SK-N-SH treated with all-trans-retinoic acid at 6 μM for 48 hours (cell line): Measurements from ENCODE around the gene PODXL2.

Experiments used
- ATAC-seq: fragments of 200-7000 bp; cut with Tn5 transposase; 3 replicates; pipeline ENCODE4 v1.9.1; 2020; ENCODE audit warnings: mild to moderate bottlenecking, moderate library complexity
- ARNTL ChIP-seq: fragments of 450-650 bp; formaldehyde crosslinking; IDR thresholded peaks from 2 replicates; pipeline ENCODE4 v1.5.0; 2020; ENCODE audit warnings: low read depth, mild to moderate bottlenecking, moderate library complexity, borderline replicate concordance
- BACH2 ChIP-seq: fragments of 250-450 bp; sonication (Bioruptor Pico); IDR thresholded peaks from 2 replicates; pipeline ENCODE4 v1.9.0; 2021; ENCODE audit warnings: mild to moderate bottlenecking, borderline replicate concordance
- CSDC2 ChIP-seq: fragments of 250-450 bp; sonication (Bioruptor Pico); IDR thresholded peaks from 2 replicates; pipeline ENCODE4 v1.5.0; 2020; ENCODE audit warnings: mild to moderate bottlenecking, moderate library complexity
- ESRRG ChIP-seq: fragments of 250-450 bp; sonication (Bioruptor Pico); IDR thresholded peaks from 2 replicates; pipeline ENCODE4 v1.6.1; 2021; ENCODE audit warnings: mild to moderate bottlenecking
- GLIS3 ChIP-seq: fragments of 250-450 bp; sonication (Bioruptor Pico); IDR thresholded peaks from 2 replicates; pipeline ENCODE4 v1.5.0; 2020; ENCODE audit warnings: mild to moderate bottlenecking, moderate library complexity
- ISL1 ChIP-seq: fragments of 250-450 bp; sonication (Bioruptor Pico); IDR thresholded peaks from 2 replicates; pipeline ENCODE4 v2.1.2; 2022; ENCODE audit warnings: mild to moderate bottlenecking, moderate library complexity
- OSR1 ChIP-seq: fragments of 250-450 bp; sonication (Bioruptor Pico); IDR thresholded peaks from 2 replicates; pipeline ENCODE4 v1.8.0; 2022; ENCODE audit warnings: moderate library complexity, mild to moderate bottlenecking, inconsistent platforms
- PATZ1 ChIP-seq: fragments of 250-450 bp; sonication (Bioruptor Pico); IDR thresholded peaks from 2 replicates; pipeline ENCODE4 v1.8.0; 2020; ENCODE audit warnings: mild to moderate bottlenecking, moderate library complexity, borderline replicate concordance
- PPARA ChIP-seq: fragments of 250-450 bp; sonication (Bioruptor Pico); IDR thresholded peaks from 2 replicates; pipeline ENCODE4 v1.5.0; 2020; ENCODE audit warnings: mild to moderate bottlenecking, borderline replicate concordance
- RARB ChIP-seq: fragments of 250-450 bp; sonication (Bioruptor Pico); IDR thresholded peaks from 2 replicates; pipeline ENCODE4 v1.8.0; 2021; ENCODE audit warnings: mild to moderate bottlenecking, moderate library complexity
- SNAI2 ChIP-seq: fragments of 250-450 bp; sonication (Bioruptor Pico); IDR thresholded peaks from 2 replicates; pipeline ENCODE4 v1.5.0; 2020; ENCODE audit warnings: mild to moderate bottlenecking, moderate library complexity
- TCF4 ChIP-seq: fragments of 250-450 bp; sonication (Bioruptor Pico); IDR thresholded peaks from 2 replicates; pipeline ENCODE4 v1.8.0; 2021; ENCODE audit warnings: mild to moderate bottlenecking, moderate library complexity, borderline replicate concordance
- TOX ChIP-seq: fragments of 250-450 bp; sonication (Bioruptor Pico); IDR thresholded peaks from 2 replicates; pipeline ENCODE4 v1.8.0; 2021; ENCODE audit warnings: mild to moderate bottlenecking, moderate library complexity, borderline replicate concordance
- TSHZ2 ChIP-seq: fragments of 250-450 bp; sonication (Bioruptor Pico); IDR thresholded peaks from 2 replicates; pipeline ENCODE4 v1.5.0; 2020; ENCODE audit warnings: mild to moderate bottlenecking, moderate library complexity
- ZFP3 ChIP-seq: fragments of 250-450 bp; sonication (Bioruptor Pico); IDR thresholded peaks from 2 replicates; pipeline ENCODE4 v1.5.0; 2020; ENCODE audit warnings: mild to moderate bottlenecking, moderate library complexity
- ZFP30 ChIP-seq: fragments of 450-650 bp; formaldehyde crosslinking; IDR thresholded peaks from 2 replicates; pipeline ENCODE4 v1.5.0; 2022; ENCODE audit warnings: mild to moderate bottlenecking, moderate library complexity
- ZNF70 ChIP-seq: fragments of 450-650 bp; formaldehyde crosslinking; IDR thresholded peaks from 2 replicates; pipeline ENCODE4 v1.5.0; 2020; ENCODE audit warnings: mild to moderate bottlenecking, moderate library complexity
- ZNF8 ChIP-seq: fragments of 450-650 bp; formaldehyde crosslinking; IDR thresholded peaks from 2 replicates; pipeline ENCODE4 v1.5.0; 2020; ENCODE audit warnings: mild to moderate bottlenecking, moderate library complexity
- TF ChIP-seq, protein P1 (sequence below): fragments of 250-450 bp; sonication (Bioruptor Pico); IDR thresholded peaks from 2 replicates; pipeline ENCODE4 v1.5.1; 2020; ENCODE audit warnings: low read depth, mild to moderate bottlenecking, moderate library complexity
- TF ChIP-seq, protein P2 (sequence below): fragments of 250-450 bp; sonication (Bioruptor Pico); IDR thresholded peaks from 2 replicates; pipeline ENCODE4 v1.8.0; 2021; ENCODE audit warnings: low read depth, mild to moderate bottlenecking, moderate library complexity, borderline replicate concordance
- TF ChIP-seq, protein P3 (sequence below): fragments of 250-450 bp; sonication (Bioruptor Pico); IDR thresholded peaks from 2 replicates; pipeline ENCODE4 v1.5.1; 2021; ENCODE audit warnings: mild to moderate bottlenecking, moderate library complexity

PODXL2 gene

DNA sequence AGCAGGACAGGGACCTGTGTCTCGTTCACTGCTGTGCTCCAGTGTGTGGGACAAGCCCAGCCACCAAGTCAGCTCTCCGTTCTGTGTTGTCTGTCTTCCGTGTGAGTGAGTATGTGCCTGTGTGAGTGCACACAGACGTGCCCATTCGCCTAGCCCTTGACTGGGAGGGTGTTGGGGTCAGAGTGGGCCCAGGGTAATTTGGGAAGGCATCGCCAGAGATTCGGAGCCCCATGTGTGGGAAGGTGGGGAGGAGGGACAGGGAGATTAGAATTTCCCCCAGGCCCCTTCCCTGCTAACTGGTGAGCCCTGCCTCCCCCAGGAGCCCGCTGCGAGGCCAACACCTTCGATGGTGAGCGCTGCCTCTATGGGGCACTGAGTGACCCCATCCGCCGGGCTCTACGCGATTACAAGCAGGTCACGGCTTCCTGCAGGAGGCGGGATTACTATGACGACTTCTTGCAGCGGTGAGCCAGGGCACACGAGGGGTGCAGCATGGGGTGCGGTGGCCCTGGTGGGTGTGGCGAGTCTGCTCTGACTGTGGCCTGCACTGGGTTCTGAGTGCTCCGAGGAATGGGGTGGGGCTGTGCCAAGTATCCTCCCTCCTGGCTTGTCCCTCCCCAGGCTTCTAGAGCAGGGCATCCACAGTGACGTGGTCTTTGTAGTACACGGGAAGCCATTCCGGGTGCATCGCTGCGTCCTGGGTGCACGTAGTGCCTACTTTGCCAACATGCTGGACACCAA, 46.8 kb downstream of the PODXL2 start:
- ATAC-seq: no peak
- TF ChIP-seq, protein P1, sequence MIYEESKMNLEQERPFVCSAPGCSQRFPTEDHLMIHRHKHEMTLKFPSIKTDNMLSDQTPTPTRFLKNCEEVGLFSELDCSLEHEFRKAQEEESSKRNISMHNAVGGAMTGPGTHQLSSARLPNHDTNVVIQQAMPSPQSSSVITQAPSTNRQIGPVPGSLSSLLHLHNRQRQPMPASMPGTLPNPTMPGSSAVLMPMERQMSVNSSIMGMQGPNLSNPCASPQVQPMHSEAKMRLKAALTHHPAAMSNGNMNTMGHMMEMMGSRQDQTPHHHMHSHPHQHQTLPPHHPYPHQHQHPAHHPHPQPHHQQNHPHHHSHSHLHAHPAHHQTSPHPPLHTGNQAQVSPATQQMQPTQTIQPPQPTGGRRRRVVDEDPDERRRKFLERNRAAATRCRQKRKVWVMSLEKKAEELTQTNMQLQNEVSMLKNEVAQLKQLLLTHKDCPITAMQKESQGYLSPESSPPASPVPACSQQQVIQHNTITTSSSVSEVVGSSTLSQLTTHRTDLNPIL: no peak
- TF ChIP-seq ARNTL (CRISPR knock-in tag) (no peak), ZFP30 (no peak), TOX (CRISPR knock-in tag) (no peak), PATZ1 (no peak), BACH2 (CRISPR knock-in tag) (no peak), SNAI2 (no peak), ZNF8 (no peak), ESRRG (CRISPR knock-in tag) (no peak), ISL1 (CRISPR knock-in tag) (no peak), CSDC2 (CRISPR knock-in tag) (no peak), OSR1 (CRISPR knock-in tag) (no peak), GLIS3 (CRISPR knock-in tag) (no peak), ZNF70 (CRISPR knock-in tag) (no peak), RARB (CRISPR knock-in tag) (no peak)
- TF ChIP-seq, protein P2, sequence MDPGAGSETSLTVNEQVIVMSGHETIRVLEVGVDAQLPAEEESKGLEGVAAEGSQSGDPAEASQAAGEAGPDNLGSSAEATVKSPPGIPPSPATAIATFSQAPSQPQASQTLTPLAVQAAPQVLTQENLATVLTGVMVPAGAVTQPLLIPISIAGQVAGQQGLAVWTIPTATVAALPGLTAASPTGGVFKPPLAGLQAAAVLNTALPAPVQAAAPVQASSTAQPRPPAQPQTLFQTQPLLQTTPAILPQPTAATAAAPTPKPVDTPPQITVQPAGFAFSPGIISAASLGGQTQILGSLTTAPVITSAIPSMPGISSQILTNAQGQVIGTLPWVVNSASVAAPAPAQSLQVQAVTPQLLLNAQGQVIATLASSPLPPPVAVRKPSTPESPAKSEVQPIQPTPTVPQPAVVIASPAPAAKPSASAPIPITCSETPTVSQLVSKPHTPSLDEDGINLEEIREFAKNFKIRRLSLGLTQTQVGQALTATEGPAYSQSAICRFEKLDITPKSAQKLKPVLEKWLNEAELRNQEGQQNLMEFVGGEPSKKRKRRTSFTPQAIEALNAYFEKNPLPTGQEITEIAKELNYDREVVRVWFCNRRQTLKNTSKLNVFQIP (CRISPR knock-in tag): no peak
- TF ChIP-seq, protein P3, sequence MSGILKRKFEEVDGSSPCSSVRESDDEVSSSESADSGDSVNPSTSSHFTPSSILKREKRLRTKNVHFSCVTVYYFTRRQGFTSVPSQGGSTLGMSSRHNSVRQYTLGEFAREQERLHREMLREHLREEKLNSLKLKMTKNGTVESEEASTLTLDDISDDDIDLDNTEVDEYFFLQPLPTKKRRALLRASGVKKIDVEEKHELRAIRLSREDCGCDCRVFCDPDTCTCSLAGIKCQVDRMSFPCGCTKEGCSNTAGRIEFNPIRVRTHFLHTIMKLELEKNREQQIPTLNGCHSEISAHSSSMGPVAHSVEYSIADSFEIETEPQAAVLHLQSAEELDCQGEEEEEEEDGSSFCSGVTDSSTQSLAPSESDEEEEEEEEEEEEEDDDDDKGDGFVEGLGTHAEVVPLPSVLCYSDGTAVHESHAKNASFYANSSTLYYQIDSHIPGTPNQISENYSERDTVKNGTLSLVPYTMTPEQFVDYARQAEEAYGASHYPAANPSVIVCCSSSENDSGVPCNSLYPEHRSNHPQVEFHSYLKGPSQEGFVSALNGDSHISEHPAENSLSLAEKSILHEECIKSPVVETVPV (CRISPR knock-in tag): no peak

- no peak for ATAC-seq
Measured at GRCh38 chr3:127676456-127676855, 47.5 kb downstream of the PODXL2 start.

More at GRCh38 chr3:127676456-127676855, 47.5 kb downstream of the PODXL2 start:
- TF ChIP-seq ZNF70 (CRISPR knock-in tag): no peak
- TF ChIP-seq, protein P3 (CRISPR knock-in tag): no peak
- no peak for TF ChIP-seq TOX (CRISPR knock-in tag)
- no peak for TF ChIP-seq CSDC2 (CRISPR knock-in tag)
- no peak for TF ChIP-seq OSR1 (CRISPR knock-in tag)
- TF ChIP-seq, protein P2 (CRISPR knock-in tag): no peak
- TF ChIP-seq ARNTL (CRISPR knock-in tag): no peak
- no peak for TF ChIP-seq ZNF8
- TF ChIP-seq TCF4 (CRISPR knock-in tag): no peak
- no peak for TF ChIP-seq PPARA (CRISPR knock-in tag)
- TF ChIP-seq TSHZ2 (CRISPR knock-in tag): no peak
- TF ChIP-seq ZFP3: no peak
- TF ChIP-seq, all 23 proteins: peak for 0
